GM19463 (cell line): ENCODE results near the gene SERINC2.
"Not testable (repeated sequence)": the region's sequence is repeated elsewhere in the genome, so short reads cannot be mapped to it uniquely, and the experiment has no call there.

ENCODE experiments used
- ATAC-seq: cut with Tn5 transposase; IDR thresholded peaks from one replicate; pipeline ENCODE4 v1.9.1; 2021; ENCODE audit warnings: mild to moderate bottlenecking, moderate library complexity; ENCODE audit not compliant: unreplicated experiment

SERINC2 gene

DNA sequence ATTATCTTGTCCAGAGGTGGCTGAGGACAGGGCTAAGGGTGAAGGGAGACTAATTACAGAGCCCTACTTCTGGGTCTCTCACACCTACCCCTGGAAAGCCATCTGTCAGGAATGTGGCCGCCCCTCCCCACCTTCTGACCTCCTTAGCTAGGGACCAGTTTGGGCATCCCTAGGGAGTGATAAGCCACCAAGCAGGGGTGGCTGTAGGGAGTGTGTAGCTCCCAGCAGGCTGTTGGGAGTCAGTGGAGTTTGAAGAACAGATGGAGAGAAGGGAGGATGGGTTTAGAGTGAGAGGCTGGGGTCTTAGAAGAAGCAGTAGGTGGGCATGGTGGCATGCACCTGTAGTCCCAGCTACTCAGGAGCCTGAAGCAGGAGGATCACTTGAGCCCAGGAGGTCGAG is 808 bp upstream of the SERINC2 start:
- no peak for ATAC-seq

DNA sequence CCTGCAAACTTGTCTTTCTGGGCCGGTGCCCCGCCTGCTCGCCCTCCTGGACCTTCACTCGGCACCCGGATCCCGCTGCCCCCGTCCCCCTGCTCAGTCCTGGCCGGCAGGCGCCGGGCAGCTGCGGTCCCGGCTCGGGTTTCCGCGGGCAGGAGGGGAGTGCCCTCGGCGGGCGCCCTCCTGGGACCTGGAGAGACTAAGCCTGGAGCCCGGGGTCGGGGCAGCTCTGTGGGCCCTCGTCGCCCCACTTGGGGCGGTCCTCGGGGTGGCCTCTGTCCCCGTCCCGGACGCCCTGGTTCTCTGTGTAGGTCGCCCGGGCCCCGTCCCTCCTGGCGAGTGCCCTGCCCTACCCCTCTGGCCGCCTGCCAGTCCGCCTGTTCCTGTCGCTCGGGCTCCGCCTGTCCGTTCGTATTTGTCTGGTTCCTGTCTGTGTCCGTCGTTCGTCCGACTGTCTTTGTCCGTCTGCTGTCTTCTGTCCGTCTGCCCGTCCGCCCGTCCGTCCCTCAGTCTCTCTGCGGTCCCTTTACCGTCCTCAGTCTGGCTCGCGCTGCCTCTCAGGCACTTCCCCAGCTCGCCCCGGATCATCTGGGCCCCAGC is 490 bp downstream of the SERINC2 start:
- peak; percentile 32 for ATAC-seq

DNA sequence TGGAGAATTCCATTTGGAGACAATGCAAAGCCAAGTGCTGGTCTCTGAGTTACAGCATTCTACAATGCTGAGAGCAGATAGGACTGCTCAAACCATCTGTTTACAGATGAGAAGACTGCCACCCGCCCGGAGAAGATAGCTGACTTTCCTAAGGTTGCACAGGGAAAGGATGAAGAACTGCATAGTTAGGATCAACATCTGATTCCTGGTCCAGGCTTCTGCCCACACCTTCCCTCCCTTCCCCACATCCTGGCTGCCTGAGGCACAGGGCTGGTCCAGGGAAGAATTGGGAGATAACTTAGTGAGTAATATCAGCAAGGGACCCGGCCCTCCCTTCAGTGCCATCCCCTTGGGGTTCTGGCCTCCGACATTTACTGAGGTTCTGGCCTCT is 2.0 kb downstream of the SERINC2 start:
- no peak for ATAC-seq

DNA sequence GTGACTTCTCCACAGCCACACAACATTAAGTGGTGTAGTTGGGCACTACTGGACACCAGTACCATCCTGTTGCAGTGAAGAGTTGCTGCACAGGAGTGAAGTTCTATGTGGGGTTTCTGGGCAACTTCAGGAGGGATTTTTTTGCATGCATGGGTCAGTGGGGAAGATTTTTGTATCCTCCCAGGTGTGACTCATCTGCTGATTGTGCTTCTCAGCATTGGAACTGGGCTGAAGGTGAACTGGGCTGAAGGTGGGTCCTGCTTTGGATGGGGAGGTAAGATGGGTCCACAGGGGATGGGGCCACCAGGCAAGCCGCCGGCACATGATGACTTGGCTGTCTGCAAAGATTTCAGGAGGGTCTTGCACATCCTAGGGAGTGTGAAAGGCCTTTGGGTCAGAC is 2.6 kb downstream of the SERINC2 start:
- ATAC-seq, result no peak

DNA sequence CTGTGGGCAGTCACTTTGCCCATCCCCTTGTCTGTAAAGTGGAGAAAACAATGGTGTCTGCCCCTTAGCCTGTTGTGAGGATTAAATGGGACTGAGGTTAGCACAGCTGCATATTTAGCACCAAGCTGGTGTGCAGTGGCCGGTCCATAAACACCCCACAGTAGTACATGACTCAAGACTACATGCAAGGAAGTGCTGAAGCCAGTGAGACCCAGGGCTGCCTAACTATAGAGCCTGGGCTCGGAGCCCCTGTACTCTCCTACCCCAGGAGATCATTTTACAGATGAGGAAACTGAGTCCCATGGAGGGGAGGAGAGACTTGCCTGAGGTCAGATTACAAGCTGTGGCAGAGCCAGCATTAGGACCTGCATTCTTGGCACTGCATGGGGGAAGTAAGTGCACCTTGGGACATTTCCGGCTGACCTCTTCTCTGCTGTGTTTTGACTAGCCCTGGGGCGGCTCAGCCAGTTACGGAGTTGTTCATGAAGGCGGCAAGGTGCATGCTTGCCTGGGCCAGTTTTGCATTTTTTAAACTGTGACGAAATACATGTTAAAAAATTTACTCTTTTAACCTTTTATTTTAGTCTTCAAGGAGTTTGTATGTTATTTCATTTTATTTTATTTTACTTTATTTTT is 3.2 kb downstream of the SERINC2 start:
- ATAC-seq, result no peak

DNA sequence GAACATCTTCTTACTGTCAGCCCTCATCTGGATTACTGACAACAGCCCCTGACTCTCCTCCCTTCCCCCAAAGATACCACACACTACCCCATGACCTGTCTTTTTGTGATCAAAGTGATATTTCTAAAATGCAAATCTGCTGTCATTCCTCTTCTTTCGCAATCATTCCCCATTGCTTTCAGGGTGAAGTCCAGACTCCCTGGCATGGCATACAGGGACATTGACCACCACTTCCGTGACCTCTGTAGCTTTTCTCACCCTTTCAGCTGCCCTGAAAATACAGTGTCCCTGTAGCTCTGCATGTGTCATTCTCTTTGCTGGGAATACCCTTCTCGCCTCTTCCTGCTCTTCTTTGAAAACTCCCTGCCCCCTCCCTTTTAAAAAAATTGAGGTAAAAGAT is 4.1 kb downstream of the SERINC2 start:
- no peak for ATAC-seq

DNA sequence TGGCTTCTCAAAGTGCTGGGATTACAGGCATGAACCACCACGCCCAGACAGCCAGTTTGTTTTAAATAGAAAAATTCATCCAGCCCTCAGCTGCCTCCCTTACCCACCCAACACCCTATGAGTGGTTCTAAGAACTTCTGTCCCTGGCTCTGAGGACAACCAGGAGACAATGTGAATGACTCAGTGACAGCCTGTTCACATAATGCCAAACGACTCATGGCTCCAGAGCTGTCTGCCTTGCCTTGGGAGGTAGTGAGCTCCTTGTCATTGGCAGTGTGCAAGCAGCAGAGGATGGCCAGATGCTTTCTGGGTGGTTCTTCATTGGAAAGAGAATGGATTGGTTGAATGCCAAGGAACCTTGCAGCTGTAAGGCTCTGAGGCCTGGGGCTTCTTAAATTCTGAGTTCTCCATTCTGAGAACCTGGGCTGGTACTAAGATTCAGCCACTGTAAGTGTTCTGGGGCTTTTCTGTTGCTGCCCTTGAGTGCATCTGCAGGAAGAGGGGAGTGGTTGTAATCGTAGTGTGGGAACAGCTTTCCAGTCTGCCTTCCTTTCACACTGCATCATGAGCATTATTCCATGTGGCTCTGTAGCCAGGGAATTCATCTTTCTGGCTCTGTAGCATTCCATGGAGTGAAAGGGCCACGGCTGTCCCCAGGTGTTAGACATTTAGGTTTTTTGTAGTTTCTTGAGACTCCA is 5.8 kb downstream of the SERINC2 start:
- ATAC-seq, result no peak

DNA sequence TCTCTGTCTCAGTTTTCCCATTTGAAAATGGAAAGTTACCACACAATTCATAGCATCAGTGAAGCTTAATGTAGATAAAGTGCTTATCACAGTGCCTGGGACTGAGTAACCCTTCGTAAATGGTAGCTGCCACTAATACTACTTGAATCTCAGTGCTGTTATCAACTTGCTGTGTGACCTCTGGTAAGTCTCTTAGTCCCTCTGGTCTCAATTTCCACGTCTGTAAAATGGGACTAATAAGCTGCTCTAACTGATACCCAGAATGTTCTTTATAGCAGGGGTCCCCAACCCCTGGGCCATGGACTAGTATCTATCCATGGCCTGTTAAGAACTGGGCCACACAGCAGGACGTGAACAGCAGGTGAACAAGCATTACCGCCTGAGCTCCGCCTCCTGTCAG is 7.7 kb downstream of the SERINC2 start:
- no peak for ATAC-seq

DNA sequence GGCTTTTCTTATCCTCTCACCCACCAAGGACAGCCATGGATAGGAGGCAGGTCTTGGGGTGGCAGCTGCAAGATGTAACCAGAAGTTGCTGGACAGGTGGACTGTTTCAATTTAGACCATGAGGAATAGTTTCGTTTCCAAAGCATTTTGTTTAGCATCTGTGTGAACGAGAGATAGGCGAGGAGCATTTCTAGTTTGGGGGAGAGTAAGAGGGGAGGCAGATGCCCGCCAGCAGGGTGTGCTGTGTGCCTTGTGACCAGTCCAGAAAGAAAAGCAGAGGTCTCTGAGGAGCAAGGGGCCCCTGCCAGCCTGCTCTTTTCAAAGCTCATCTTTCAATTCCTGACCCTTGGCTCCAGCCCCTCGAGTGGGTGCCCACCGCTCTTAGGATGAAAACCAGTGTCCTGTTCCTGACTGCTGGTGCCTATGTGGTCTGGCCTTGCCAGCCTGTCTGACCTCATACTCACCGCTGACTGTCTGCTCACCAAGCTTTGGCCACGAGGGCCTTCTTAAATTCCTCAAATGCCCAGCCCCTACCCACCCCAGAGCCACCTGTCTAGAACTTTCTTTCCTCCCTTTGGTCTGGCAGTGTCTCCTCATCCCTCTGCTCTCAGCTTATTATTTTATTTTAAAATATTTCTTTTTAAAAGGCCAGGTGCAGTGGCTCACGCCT is 8.5 kb downstream of the SERINC2 start:
- no peak for ATAC-seq

DNA sequence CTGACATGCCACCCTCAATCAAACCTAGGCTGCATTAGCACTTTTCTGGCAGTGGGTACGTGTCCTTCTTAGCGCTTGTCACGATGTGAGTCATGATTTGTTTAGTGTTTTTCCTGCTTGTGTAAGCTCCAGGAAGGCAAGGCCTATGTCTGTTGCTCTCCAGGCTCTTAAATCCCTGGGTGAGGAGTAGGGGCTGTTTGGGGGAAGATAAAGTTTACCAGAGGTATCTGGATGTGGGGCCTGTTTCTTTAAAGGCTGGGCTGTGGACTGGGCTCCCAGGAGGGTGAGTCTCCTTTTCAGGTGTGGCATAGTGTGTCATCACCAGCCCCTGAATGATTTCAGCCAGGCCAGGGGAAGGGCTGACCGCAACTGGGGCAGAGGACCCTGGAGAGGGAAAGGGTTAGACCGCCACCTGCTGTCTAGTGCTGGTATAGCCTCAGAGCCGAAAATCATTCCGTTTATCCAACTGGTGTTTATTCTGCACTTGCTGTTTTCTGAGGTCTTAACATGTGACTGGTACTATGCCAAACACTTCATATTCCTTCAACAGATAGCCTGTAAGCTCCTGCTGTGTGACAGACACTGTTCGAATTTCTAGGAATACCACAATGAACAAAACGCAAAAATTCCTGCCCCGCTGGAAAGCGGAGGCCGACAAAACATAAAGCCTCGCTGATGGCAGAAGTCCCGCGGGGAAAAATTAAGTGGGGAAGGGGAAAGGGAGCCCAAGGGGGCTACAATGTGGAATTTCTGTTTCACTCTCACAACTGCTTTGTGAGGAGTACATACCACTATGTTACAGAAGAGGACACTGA is 9.7 kb downstream of the SERINC2 start:
- peak; percentile 35 for ATAC-seq

DNA sequence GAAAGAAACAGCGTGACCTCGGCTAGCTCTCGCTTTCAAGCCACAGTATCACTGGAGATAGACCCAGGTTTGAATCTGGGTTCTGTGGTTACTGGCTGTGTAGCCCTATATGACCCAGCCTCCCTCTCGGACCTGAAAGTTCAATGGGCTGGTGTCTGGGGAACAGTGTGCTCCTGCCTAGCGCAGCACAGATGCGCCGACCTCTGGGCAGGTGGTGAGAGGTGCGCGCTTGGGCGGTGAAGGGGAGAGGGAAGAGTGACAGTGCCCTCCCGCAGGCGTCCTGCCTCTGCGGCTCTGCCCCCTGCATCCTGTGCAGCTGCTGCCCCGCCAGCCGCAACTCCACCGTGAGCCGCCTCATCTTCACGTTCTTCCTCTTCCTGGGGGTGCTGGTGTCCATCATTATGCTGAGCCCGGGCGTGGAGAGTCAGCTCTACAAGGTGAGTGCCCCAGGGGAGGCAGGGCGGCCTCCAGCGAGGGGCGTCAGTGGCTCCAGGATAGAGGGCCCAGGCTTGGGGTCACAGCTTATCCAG is 10.5 kb downstream of the SERINC2 start:
- ATAC-seq, result peak; percentile 85

DNA sequence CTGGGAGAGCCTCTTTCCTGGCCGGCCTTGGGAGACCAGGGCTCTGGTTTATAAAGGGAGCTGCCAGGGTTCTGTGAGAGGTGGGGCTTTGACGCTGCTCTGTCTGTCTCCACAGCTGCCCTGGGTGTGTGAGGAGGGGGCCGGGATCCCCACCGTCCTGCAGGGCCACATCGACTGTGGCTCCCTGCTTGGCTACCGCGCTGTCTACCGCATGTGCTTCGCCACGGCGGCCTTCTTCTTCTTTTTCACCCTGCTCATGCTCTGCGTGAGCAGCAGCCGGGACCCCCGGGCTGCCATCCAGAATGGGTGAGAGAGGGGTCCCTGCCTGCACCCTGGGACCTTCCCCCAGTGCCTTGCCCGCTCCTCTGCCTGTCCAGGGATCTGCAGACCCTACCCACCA is 11.6 kb downstream of the SERINC2 start:
- no peak for ATAC-seq

DNA sequence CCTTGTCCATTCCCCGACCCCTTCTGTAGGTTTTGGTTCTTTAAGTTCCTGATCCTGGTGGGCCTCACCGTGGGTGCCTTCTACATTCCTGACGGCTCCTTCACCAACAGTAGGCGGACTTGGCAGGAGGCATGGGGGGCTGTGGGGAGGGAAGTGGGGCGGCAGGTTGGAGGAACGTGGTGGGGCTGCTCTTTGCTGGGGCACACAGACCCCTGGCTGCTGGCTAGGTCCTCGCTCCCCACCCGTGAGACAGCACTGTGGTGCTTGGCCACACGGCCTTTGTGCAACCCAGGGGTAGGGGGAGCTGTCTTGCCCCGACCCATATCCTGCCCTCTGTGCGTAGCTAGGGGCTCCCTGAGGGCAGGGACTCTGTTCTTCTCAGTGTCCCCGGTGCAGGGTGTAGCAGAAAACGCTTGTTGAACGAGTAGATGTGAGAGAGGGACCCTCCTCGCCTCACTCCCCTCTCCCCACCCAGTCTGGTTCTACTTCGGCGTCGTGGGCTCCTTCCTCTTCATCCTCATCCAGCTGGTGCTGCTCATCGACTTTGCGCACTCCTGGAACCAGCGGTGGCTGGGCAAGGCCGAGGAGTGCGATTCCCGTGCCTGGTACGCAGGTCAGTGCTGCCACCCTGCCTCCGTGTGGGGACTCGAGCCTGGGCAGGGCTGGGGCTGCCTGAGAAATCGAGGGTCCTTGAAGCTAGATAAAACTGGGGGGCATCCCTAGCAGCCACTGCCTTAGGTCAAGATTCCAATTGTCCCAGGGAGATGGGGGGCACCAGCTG is 12.5 kb downstream of the SERINC2 start:
- ATAC-seq, result no peak

DNA sequence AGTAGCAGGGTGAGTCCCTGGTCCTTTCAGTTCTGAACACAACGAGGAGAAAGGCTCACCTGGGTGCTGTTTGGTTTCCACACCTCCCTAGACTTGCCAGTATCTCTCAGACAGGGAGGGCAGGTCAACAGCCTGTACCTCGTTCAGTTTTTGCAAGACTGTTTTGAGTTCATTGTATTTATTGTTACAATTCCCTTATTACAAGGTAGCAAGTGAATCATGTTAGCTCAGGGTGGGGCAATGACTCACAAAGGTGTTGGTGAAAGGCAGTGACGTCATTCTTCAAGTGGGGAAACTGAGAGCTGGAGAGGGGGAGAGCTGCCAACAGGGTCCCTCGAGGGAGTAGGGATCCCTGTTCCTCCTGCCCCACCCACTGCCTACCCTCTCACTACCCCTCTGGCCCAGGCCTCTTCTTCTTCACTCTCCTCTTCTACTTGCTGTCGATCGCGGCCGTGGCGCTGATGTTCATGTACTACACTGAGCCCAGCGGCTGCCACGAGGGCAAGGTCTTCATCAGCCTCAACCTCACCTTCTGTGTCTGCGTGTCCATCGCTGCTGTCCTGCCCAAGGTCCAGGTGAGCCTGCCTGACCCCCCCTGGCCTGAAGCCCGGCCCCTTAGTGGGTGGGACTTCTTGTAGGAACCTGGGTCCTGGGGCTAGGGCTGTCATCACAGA is 13.4 kb downstream of the SERINC2 start:
- ATAC-seq, result no peak

DNA sequence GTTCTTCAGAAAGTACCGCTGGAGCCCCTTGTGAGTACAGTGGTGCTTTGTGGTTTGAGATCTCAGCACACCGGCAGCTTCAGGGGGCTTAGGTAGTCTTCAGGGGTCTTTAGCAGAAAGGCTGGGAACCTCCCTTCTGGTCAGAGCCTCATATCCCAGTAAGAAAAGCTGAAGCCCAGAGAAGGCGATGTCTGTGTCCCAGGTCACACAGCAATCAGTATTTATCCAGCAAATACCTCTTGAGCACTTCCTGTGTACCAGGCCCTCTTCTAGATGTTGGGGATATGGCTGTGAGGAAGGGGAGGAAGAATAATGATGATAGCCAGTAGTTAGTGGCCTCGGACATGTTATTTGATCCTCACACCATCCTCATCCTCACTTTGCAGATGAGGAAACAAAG is 14.3 kb downstream of the SERINC2 start:
- ATAC-seq, result no peak

DNA sequence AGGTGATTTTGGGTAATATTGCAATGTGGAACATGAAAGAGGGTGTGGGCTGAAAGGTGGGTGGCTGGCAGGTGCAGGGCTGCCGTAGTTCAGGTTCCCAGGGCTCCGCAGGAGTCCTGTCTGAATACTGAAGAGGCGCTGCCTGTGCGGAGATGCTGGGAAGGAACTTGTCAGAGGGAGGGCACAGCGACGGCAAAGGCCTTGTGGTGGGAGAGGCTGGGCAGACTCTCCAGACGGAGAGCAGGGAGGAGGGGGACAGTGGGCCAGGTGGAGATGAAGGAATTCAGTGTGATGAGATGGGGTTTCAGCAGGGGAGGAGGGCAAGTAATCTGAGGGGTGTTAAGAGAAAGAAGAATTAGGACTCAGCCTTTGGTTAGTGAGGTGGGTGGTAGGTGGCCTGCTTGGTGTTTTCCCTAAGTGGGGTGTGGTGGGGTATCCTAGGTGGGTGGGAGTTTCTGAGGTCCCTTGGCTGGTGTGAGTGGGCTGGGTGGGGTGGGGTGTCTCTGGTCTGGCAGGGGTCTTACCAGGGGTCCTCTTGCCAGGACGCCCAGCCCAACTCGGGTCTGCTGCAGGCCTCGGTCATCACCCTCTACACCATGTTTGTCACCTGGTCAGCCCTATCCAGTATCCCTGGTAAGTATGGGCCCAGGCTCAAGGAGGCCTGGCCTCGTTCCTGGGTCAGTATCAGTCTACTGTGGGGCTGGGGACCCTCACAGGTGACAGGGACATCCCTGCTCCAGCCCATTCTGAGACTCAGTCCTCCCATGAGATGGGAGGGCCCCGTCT is 15.6 kb downstream of the SERINC2 start:
- ATAC-seq, result no peak

DNA sequence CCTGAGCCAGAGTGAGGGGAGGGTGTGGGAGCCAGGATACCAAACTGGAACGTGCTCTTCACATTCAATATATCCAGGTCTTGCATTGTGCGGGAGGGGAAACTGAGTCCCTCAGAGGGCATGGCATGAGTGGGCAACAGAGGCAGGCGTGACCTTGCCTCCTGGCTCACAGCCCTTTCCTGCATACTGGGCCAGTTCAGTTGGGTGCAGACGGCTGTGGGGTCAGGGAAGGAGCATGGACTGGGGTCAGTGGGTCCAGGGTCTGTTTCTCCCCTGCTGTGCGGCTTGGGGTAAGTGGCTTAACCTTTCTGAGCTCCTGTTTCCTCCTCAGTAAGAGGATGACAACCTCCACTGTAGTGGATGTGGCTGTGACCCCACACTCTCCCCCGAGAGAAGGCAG is 16.6 kb downstream of the SERINC2 start:
- ATAC-seq, result no peak

DNA sequence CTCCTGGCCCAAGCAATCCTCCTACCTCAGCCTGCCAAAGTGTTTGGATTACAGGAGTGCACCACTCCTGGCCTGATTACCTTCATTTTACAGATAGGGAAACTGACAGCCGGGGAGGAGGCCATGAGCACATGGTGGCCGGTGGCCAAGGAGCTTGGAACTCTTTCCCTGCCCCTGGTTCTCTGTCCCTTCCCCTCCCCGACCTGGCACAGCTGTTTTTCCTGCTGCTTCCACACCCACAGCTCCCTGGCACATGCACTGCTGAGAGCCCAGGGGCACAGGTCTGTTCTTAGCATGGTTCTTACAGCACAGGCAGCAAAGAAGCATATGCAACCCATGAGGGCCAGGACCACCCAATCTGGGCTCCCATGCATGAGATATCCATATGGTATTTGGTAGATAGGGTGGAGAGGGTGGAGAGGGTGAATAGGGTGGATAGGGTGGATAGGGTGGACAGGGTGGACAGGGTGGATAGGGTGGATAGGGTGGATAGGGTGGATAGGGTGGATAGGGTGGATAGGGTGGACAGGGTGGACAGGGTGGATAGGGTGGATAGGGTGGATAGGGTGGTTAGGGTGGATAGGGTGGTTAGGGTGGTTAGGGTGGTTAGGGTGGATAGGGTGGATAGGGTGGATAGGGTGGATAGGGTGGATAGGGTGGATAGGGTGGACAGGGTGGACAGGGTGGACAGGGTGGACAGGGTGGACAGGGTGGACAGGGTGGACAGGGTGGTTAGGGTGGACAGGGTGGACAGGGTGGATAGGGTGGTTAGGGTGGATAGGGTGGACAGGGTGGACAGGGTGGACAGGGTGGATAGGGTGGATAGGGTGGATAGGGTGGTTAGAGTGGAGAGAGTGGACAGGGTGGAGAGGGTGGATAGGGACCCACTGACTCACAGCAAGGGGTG is 18.6 kb downstream of the SERINC2 start:
- not testable (repeated sequence) for ATAC-seq
